ENCODE data around the gene UBE3D. TPM values are rescaled to one million over a fixed set of nuclear protein-coding genes. Genes with fewer than 3 reads are reported as not detected.
"Not testable (repeated sequence)": the region's sequence is repeated elsewhere in the genome, so short reads cannot be mapped to it uniquely, and the experiment has no call there.

UBE3D gene
- total RNA-seq, 1 experiment from 2014 or later = 9.5 TPM

- no peak for DNase-seq
- Mint-ChIP-seq H3K36me3 (ENCODE audit: insufficient read depth, unreplicated experiment) (no peaks in the 10 kb centered on the region), H3K4me3 (ENCODE audit: low read depth, unreplicated experiment) (no peak overlapping the region), H3K27me3 (ENCODE audit: unreplicated experiment) (no peaks in the 10 kb centered on the region), H3K9me3 (ENCODE audit: low read depth, unreplicated experiment) (no peaks in the 10 kb centered on the region), H3K4me1 (ENCODE audit: low read depth, unreplicated experiment) (no peaks in the 10 kb centered on the region), H3K27ac (ENCODE audit: unreplicated experiment) (no peak overlapping the region)
- intact Hi-C loops (cut with micrococcal nuclease; ENCODE audit: unreplicated experiment) = no loop called here
- no peak for TF ChIP-seq CTCF (IDR thresholded peaks at IDR 0.05; ENCODE audit: unreplicated experiment)
- BruUV-seq (replicated peaks) = no TSS peak
- CTCF ChIA-PET = no interaction called here
Measured at GRCh38 chr6:82954356-82954755, 111.3 kb downstream of the UBE3D start.

- Mint-ChIP-seq H3K4me3 (ENCODE audit: low read depth, unreplicated experiment) (no peak overlapping the region), H3K4me1 (ENCODE audit: low read depth, unreplicated experiment) (no peaks in the 10 kb centered on the region), H3K9me3 (ENCODE audit: low read depth, unreplicated experiment) (no peaks in the 10 kb centered on the region), H3K36me3 (ENCODE audit: insufficient read depth, unreplicated experiment) (no peaks in the 10 kb centered on the region), H3K27me3 (ENCODE audit: unreplicated experiment) (no peaks in the 10 kb centered on the region), H3K27ac (ENCODE audit: unreplicated experiment) (no peak overlapping the region)
- no peak for DNase-seq
- intact Hi-C loops (cut with micrococcal nuclease; ENCODE audit: unreplicated experiment) = no loop called here
- no peak for TF ChIP-seq CTCF (IDR thresholded peaks at IDR 0.05; ENCODE audit: unreplicated experiment)
- CTCF ChIA-PET = no interaction called here
- no TSS peak for BruUV-seq (replicated peaks)
Measured at GRCh38 chr6:82953871-82954270, 111.8 kb downstream of the UBE3D start.

DNA sequence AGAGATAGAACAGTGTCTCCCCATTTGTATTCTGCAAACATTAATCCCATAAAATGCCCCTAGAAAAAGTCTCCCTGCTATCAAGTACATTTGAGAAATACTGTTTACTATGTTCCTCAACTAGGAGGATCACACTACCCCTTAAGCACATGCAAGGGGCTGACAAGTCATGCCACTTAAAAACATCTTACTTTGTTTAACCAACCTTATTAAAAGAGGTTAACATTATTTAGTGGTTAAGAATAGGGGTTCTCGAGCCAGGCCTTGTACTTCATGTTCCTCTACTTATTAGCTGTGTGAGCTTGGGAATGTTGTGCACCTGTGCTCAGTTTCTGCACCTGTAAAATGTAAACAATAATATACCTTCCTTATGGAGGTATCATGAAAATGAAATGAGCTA is 113.7 kb downstream of the UBE3D start:
- BruUV-seq (replicated peaks) = no TSS peak
- Mint-ChIP-seq H3K4me1 (ENCODE audit: low read depth, unreplicated experiment) (no peaks in the 10 kb centered on the region), H3K27me3 (ENCODE audit: unreplicated experiment) (no peaks in the 10 kb centered on the region), H3K9me3 (ENCODE audit: low read depth, unreplicated experiment) (no peaks in the 10 kb centered on the region), H3K4me3 (ENCODE audit: low read depth, unreplicated experiment) (no peak overlapping the region), H3K27ac (ENCODE audit: unreplicated experiment) (no peak overlapping the region), H3K36me3 (ENCODE audit: insufficient read depth, unreplicated experiment) (no peaks in the 10 kb centered on the region)
- CTCF ChIA-PET = no interaction called here
- no peak for DNase-seq
- intact Hi-C loops (cut with micrococcal nuclease; ENCODE audit: unreplicated experiment) = no loop called here
- no peak for TF ChIP-seq CTCF (IDR thresholded peaks at IDR 0.05; ENCODE audit: unreplicated experiment)

- CTCF ChIA-PET = no interaction called here
- TF ChIP-seq CTCF (IDR thresholded peaks at IDR 0.05; ENCODE audit: unreplicated experiment) = no peak
- no peak overlapping the region for H3K27ac Mint-ChIP-seq (ENCODE audit: unreplicated experiment)
- H3K9me3 Mint-ChIP-seq (ENCODE audit: low read depth, unreplicated experiment) = no peaks in the 10 kb centered on the region
- no peak for DNase-seq
- no TSS peak for BruUV-seq (replicated peaks)
- no peaks in the 10 kb centered on the region for H3K27me3 Mint-ChIP-seq (ENCODE audit: unreplicated experiment)
- H3K4me3 Mint-ChIP-seq (ENCODE audit: low read depth, unreplicated experiment) = no peak overlapping the region
- no peaks in the 10 kb centered on the region for H3K4me1 Mint-ChIP-seq (ENCODE audit: low read depth, unreplicated experiment)
- H3K36me3 Mint-ChIP-seq (ENCODE audit: insufficient read depth, unreplicated experiment) = no peaks in the 10 kb centered on the region
- intact Hi-C loops (cut with micrococcal nuclease; ENCODE audit: unreplicated experiment) = no loop called here
Measured at GRCh38 chr6:82951389-82951788, 114.3 kb downstream of the UBE3D start.

GRCh38 chr6:82930915-82931314 is 134.7 kb downstream of the UBE3D start:
- CTCF ChIA-PET; BruUV-seq (replicated peaks); H3K27ac Mint-ChIP-seq (ENCODE audit: unreplicated experiment); H3K4me1 Mint-ChIP-seq (ENCODE audit: low read depth, unreplicated experiment); DNase-seq; intact Hi-C loops (cut with micrococcal nuclease; ENCODE audit: unreplicated experiment); H3K27me3 Mint-ChIP-seq (ENCODE audit: unreplicated experiment); H3K36me3 Mint-ChIP-seq (ENCODE audit: insufficient read depth, unreplicated experiment); H3K4me3 Mint-ChIP-seq (ENCODE audit: low read depth, unreplicated experiment): not testable (repeated sequence)
- H3K9me3 Mint-ChIP-seq (ENCODE audit: low read depth, unreplicated experiment) = peaks cover 12% of the 10 kb centered on the region
